NCI-H1092 treated with DMSO at 0.1 percent for 48 hours (cell line): ENCODE results near the gene MFF.
"Not testable (repeated sequence)": the region's sequence is repeated elsewhere in the genome, so short reads cannot be mapped to it uniquely, and the experiment has no call there.

Source experiments
- DNase-seq: peaks from one replicate; lab custom pipeline; 2025; lab: John Stamatoyannopoulos, UW

The MFF gene

GRCh38 chr2:227335713-227336112 lies 10.7 kb downstream of the MFF start:
- DNase-seq: no peak

- no peak for DNase-seq
Measured at GRCh38 chr2:227337442-227337841, 12.4 kb downstream of the MFF start.

GRCh38 chr2:227339098-227339599 lies 14.1 kb downstream of the MFF start:
- no peak for DNase-seq

- no peak for DNase-seq
Measured at GRCh38 chr2:227340106-227340505, 15.1 kb downstream of the MFF start.

GRCh38 chr2:227341553-227341952 lies 16.5 kb downstream of the MFF start:
- no peak for DNase-seq

GRCh38 chr2:227344231-227344630 lies 19.2 kb downstream of the MFF start:
- no peak for DNase-seq

GRCh38 chr2:227347117-227347516 lies 22.1 kb downstream of the MFF start:
- DNase-seq: no peak

GRCh38 chr2:227348324-227348723 lies 23.3 kb downstream of the MFF start:
- DNase-seq: no peak

GRCh38 chr2:227349989-227350612 lies 25.1 kb downstream of the MFF start:
- DNase-seq: no peak

- DNase-seq: no peak
Measured at GRCh38 chr2:227351639-227352038, 26.6 kb downstream of the MFF start.

GRCh38 chr2:227360351-227360750 lies 35.3 kb downstream of the MFF start:
- DNase-seq: no peak

- no peak for DNase-seq
Measured at GRCh38 chr2:227363756-227364155, 38.7 kb downstream of the MFF start.

GRCh38 chr2:227364585-227365263 lies 39.7 kb downstream of the MFF start:
- DNase-seq: not testable (repeated sequence)

GRCh38 chr2:227365833-227366232 lies 40.8 kb downstream of the MFF start:
- DNase-seq: no peak

- DNase-seq: no peak
Measured at GRCh38 chr2:227366769-227367426, 41.8 kb downstream of the MFF start.

GRCh38 chr2:227367427-227367795 lies 42.4 kb downstream of the MFF start:
- DNase-seq: no peak

- DNase-seq: no peak
Measured at GRCh38 chr2:227368574-227368973, 43.5 kb downstream of the MFF start.

- DNase-seq: no peak
Measured at GRCh38 chr2:227370092-227370491, 45.0 kb downstream of the MFF start.

GRCh38 chr2:227370791-227371312 lies 45.8 kb downstream of the MFF start:
- DNase-seq: no peak

- DNase-seq: no peak
Measured at GRCh38 chr2:227373389-227373788, 48.3 kb downstream of the MFF start.

- DNase-seq: no peak
Measured at GRCh38 chr2:227374158-227374557, 49.1 kb downstream of the MFF start.

GRCh38 chr2:227376656-227377396 lies 51.8 kb downstream of the MFF start:
- DNase-seq: no peak
